SK-N-SH (cell line): ENCODE results near the gene CIDEC. TPM values are rescaled to one million over a fixed set of nuclear protein-coding genes. Genes with fewer than 3 reads are reported as not detected.

ENCODE experiments used
- CTCF ChIA-PET: fragments of 300-600, 350-600 bp; formaldehyde crosslinking; extraction: SDS; loops from one replicate; lab custom pipeline; 2021; lab: Yijun Ruan, JAX
- POLR2A ChIA-PET: fragments of 350-600 bp; sonication (Branson Sonifier 250); formaldehyde crosslinking; extraction: SDS; loops from one replicate; lab custom pipeline; 2020; ENCODE audit warnings: antibody characterized with exemption, inconsistent platforms; lab: Yijun Ruan, JAX
- DNase-seq: peaks from one replicate; pipeline ENCODE4 v3.0.0; 2012
- H2AFZ ChIP-seq: fragments of 200-600 bp; sonication (generic); 2 replicates; pipeline ENCODE4 v1.8.1; 2016; ENCODE audit warnings: antibody characterized with exemption, mild to moderate bottlenecking, low read depth
- H3F3A ChIP-seq: fragments of 200-600 bp; sonication (generic); replicated peaks from 2 replicates; pipeline ENCODE3; 2016; ENCODE audit warnings: antibody characterized with exemption, mild to moderate bottlenecking; ENCODE audit not compliant: insufficient read depth
- H3K27ac ChIP-seq, 2 experiments: fragments of 200-500 bp in 1 of 2; fragments of 200-600 bp in 1 of 2; sonication (Bioruptor generic) in 1 of 2; sonication (generic), shearing (Covaris generic) in 1 of 2; 2 replicates each; pipeline versions ENCODE4 v1.5.1 to v1.6.1; 2014 to 2016; ENCODE audit warnings: low read depth in 2 of 2, inconsistent platforms in 1 of 2, low read length in 1 of 2, mild to moderate bottlenecking in 1 of 2, mixed read lengths in 1 of 2
- H3K27me3 ChIP-seq: fragments of 200-600 bp; sonication (generic), shearing (Covaris generic); 2 replicates; pipeline ENCODE4 v1.6.1; 2016; ENCODE audit warnings: mixed run types; ENCODE audit not compliant: insufficient read depth
- H3K36me3 ChIP-seq, 2 experiments: fragments of 200-500 bp in 1 of 2; fragments of 200-600 bp in 1 of 2; sonication (Bioruptor generic) in 1 of 2; sonication (generic) in 1 of 2; replicated peaks in 1 of 2; 2 replicates each; pipeline versions ENCODE3 to v1.5.1; 2014 to 2016; ENCODE audit warnings: low read length in 1 of 2, mild to moderate bottlenecking in 1 of 2; ENCODE audit not compliant: insufficient read depth in 2 of 2, control insufficient read depth in 1 of 2
- H3K4me1 ChIP-seq, 2 experiments: fragments of 200-500 bp in 1 of 2; fragments of 200-600 bp in 1 of 2; sonication (Bioruptor generic) in 1 of 2; sonication (generic), shearing (Covaris generic) in 1 of 2; 2 replicates each; pipeline versions ENCODE4 v1.5.1 to v1.6.1; 2014 to 2016; ENCODE audit warnings: low read depth in 1 of 2, low read length in 1 of 2, mixed run types in 1 of 2; ENCODE audit not compliant: insufficient read depth in 2 of 2, control insufficient read depth in 1 of 2
- H3K4me2 ChIP-seq: fragments of 200-600 bp; sonication (generic), shearing (Covaris generic); 2 replicates; pipeline ENCODE4 v1.6.1; 2017; ENCODE audit warnings: mixed run types
- H3K4me3 ChIP-seq, 2 experiments: fragments of 200-500 bp in 1 of 2; fragments of 200-600 bp in 1 of 2; sonication (Bioruptor generic) in 1 of 2; sonication (generic), shearing (Covaris generic) in 1 of 2; 2 replicates each; pipeline versions ENCODE4 v1.5.1 to v1.8.1; 2014 to 2016; ENCODE audit warnings: low read depth in 2 of 2, inconsistent platforms in 1 of 2, low read length in 1 of 2, mild to moderate bottlenecking in 1 of 2, mixed read lengths in 1 of 2, moderate library complexity in 1 of 2
- H3K79me2 ChIP-seq: fragments of 200-600 bp; sonication (generic); 2 replicates; pipeline ENCODE4 v1.8.1; 2017; ENCODE audit warnings: mild to moderate bottlenecking; ENCODE audit not compliant: insufficient read depth
- H3K9ac ChIP-seq: fragments of 200-600 bp; sonication (generic); 2 replicates; pipeline ENCODE4 v1.6.1; 2017; ENCODE audit warnings: mixed run types
- H3K9me2 ChIP-seq: fragments of 200-600 bp; sonication (generic); 2 replicates; pipeline ENCODE4 v1.6.1; 2017; ENCODE audit warnings: mixed run types
- H3K9me3 ChIP-seq: fragments of 200-600 bp; sonication (generic); 2 replicates; pipeline ENCODE4 v1.6.1; 2017; ENCODE audit warnings: mixed run types, mild to moderate bottlenecking, moderate library complexity
- H4K20me1 ChIP-seq: fragments of 200-600 bp; sonication (generic); 2 replicates; pipeline ENCODE4 v1.6.1; 2017; ENCODE audit warnings: mild to moderate bottlenecking, mixed run types; ENCODE audit not compliant: insufficient read depth
- CHD2 ChIP-seq: fragments of 150-350 bp; IDR thresholded peaks from 2 replicates; pipeline ENCODE4 v1.6.1; 2018; ENCODE audit warnings: low read length; ENCODE audit not compliant: partially characterized antibody
- FOSL2 ChIP-seq: IDR thresholded peaks from 2 replicates; pipeline ENCODE4 v1.4.0; 2012; ENCODE audit warnings: low read depth, mild to moderate bottlenecking, moderate library complexity, borderline replicate concordance
- FOXJ3 ChIP-seq: sonication (generic); formaldehyde crosslinking; IDR thresholded peaks from 2 replicates; pipeline ENCODE4 v1.5.1; 2020; ENCODE audit warnings: mild to moderate bottlenecking, missing genetic modification reagents
- GATA2 ChIP-seq: sonication (generic); formaldehyde crosslinking; IDR thresholded peaks from 2 replicates; pipeline ENCODE4 v1.5.0; 2020; ENCODE audit warnings: mild to moderate bottlenecking, missing genetic modification reagents
- JUND ChIP-seq: IDR thresholded peaks from 2 replicates; pipeline ENCODE4 v1.4.0; 2012
- POLR2AphosphoS5 ChIP-seq: IDR thresholded peaks from 2 replicates; pipeline ENCODE4 v1.6.1; 2012; ENCODE audit warnings: low read depth, low read length
- RFX5 ChIP-seq: IDR thresholded peaks from 2 replicates; pipeline ENCODE4 v1.6.1; 2012; ENCODE audit warnings: mild to moderate bottlenecking, improper control_type of control experiment, low read length
- RXRA ChIP-seq: IDR thresholded peaks from 2 replicates; pipeline ENCODE4 v1.4.0; 2012; ENCODE audit warnings: low read depth, mild to moderate bottlenecking, borderline replicate concordance
- SMC3 ChIP-seq: IDR thresholded peaks from 2 replicates; pipeline ENCODE4 v1.6.1; 2012; ENCODE audit warnings: low read depth, low read length, improper control_type of control experiment
- TEAD4 ChIP-seq: IDR thresholded peaks from 2 replicates; pipeline ENCODE4 v1.4.0; 2012; ENCODE audit warnings: mild to moderate bottlenecking, borderline replicate concordance; ENCODE audit not compliant: insufficient read depth
- WGBS: methylation state at CpG from one replicate; pipeline ENCODE4 v1.1.6; 2017; ENCODE audit warnings: low lambda C conversion rate; 5-methylcytosine and 5-hydroxymethylcytosine counted together
- polyA plus RNA-seq, 3 experiments: library from polyadenylated mRNA; depleted of rRNA; stranded (reverse); fragments of >200 nt; gene quantifications; 2 replicates each; pipeline ENCODE4 v1.2.3, GENCODE V29; 2012
- TF ChIP-seq, protein P1 (sequence below): fragments of 200-600 bp; sonication (generic); IDR thresholded peaks from 2 replicates; pipeline ENCODE4 v1.6.1; 2017; ENCODE audit warnings: antibody characterized with exemption, mild to moderate bottlenecking, moderate library complexity
- TF ChIP-seq, protein P2 (sequence below): IDR thresholded peaks from 2 replicates; pipeline ENCODE4 v1.4.0; 2012; ENCODE audit warnings: low read depth

CIDEC gene
- polyA plus RNA-seq, 1 of the 3 experiments (the other 2 are of a cell fraction) = not detected

DNA sequence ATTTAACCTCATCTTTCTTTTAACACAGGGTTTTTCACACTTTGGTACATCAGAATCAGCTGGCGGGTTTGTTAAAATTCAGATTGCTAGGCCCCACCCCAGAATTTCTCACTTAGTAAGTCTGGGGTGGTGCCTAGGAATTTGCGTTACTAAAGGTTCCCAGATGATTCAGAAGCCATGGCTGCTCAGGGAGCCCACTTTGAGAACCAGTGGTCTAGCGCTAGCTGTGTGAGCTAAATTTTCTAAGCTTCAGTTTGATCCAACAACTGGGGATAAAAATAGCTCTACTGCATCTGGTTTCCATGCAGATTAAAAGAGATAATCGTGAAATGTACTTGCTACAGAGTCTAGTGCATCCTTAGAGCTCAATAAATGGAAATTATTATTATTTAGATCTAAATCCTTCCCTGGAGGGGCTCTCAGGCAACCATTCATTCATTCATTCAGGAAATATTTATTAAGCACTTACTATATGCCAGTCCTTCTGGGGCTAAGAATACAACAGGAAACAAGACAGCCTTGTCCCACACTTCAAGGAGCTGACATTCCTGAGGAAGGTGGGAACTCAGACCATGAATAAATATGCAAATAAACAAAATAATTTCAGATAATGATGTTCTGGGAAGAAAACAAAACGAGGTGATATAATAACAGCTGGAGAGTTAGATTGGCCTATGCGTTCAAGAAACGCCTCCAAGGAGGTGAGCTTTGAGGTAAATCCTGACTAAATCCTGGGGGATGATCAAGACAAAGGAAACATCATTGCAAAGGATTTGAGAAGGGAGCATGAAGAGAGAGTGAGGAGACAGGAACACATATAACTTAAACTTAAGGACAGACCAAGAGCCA, 3.9 kb upstream of the CIDEC start (continued):
- TF ChIP-seq, protein P1, sequence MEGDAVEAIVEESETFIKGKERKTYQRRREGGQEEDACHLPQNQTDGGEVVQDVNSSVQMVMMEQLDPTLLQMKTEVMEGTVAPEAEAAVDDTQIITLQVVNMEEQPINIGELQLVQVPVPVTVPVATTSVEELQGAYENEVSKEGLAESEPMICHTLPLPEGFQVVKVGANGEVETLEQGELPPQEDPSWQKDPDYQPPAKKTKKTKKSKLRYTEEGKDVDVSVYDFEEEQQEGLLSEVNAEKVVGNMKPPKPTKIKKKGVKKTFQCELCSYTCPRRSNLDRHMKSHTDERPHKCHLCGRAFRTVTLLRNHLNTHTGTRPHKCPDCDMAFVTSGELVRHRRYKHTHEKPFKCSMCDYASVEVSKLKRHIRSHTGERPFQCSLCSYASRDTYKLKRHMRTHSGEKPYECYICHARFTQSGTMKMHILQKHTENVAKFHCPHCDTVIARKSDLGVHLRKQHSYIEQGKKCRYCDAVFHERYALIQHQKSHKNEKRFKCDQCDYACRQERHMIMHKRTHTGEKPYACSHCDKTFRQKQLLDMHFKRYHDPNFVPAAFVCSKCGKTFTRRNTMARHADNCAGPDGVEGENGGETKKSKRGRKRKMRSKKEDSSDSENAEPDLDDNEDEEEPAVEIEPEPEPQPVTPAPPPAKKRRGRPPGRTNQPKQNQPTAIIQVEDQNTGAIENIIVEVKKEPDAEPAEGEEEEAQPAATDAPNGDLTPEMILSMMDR = no peak
- no peak for TF ChIP-seq TEAD4
- TF ChIP-seq FOXJ3 (CRISPR knock-in tag) = no peak

DNA sequence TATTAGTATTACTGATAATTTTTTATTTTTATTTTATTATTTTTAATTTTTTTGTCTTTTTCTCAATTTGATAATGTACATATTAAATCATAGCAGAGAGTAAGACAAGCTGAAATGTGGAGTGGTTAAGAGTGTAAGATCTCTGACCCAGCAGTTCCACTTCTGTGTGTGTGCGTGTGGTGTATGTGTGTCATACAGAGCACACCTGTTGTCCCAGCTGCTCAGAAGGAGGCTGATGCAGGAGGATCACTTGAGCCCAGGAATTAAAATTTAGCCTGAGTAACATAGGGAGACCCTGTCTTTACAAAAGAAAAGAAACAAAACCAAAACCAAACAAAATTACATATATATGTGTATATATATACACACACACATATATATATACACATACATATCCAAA, 1.4 kb upstream of the CIDEC start:
- no peak overlapping the region for H3K4me2 ChIP-seq
- no peak overlapping the region for H3K27ac ChIP-seq
- H3K4me1 ChIP-seq = 0 out of 4 replicates have a peak, but pooled peaks cover 0 to 11% of the 10 kb centered on the region in 2 experiments
- H3K9ac ChIP-seq = no peak overlapping the region
- H3K9me2 ChIP-seq = no peaks in the 10 kb centered on the region
- 96% methylated on average over 1 of the region's 1 CpG for WGBS
- no peak overlapping the region for H3K4me3 ChIP-seq
- POLR2A ChIA-PET = no interaction called here
- peaks cover 11% of the 10 kb centered on the region for H3F3A ChIP-seq
- CTCF ChIA-PET = no interaction called here
- H4K20me1 ChIP-seq = no peaks in the 10 kb centered on the region
- TF ChIP-seq RXRA (no peak), POLR2AphosphoS5 (no peak), RFX5 (no peak), JUND (no peak), CHD2 (no peak), FOSL2 (no peak), SMC3 (no peak), GATA2 (no peak)
- TF ChIP-seq, protein P1 = no peak
- TF ChIP-seq, protein P2, sequence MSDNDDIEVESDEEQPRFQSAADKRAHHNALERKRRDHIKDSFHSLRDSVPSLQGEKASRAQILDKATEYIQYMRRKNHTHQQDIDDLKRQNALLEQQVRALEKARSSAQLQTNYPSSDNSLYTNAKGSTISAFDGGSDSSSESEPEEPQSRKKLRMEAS = no peak
- H3K9me3 ChIP-seq = no peaks in the 10 kb centered on the region
- H3K36me3 ChIP-seq = no peaks in the 10 kb centered on the region
- H3K79me2 ChIP-seq = no peaks in the 10 kb centered on the region
- no peak overlapping the region for H2AFZ ChIP-seq
- H3K27me3 ChIP-seq = no peaks in the 10 kb centered on the region
- no peak for DNase-seq
